Kidney glomerular epithelial cell (primary cell): ENCODE results near the gene OR51B5.
"Not testable (repeated sequence)": the region's sequence is repeated elsewhere in the genome, so short reads cannot be mapped to it uniquely, and the experiment has no call there.

ENCODE experiments used
- DNase-seq: peaks from one replicate; lab custom pipeline; 2025; lab: John Stamatoyannopoulos, UW

The OR51B5 gene

GRCh38 chr11:5343474-5344335, at the start of gene OR51B5:
TSS of gene OR51B5 (minus strand) at chr11:5343524. CDS start at chr11:5343524, 0 bp downstream.
- no peak for DNase-seq

GRCh38 chr11:5390210-5390609, 46.9 kb upstream of the OR51B5 start:
- no peak for DNase-seq

DNA sequence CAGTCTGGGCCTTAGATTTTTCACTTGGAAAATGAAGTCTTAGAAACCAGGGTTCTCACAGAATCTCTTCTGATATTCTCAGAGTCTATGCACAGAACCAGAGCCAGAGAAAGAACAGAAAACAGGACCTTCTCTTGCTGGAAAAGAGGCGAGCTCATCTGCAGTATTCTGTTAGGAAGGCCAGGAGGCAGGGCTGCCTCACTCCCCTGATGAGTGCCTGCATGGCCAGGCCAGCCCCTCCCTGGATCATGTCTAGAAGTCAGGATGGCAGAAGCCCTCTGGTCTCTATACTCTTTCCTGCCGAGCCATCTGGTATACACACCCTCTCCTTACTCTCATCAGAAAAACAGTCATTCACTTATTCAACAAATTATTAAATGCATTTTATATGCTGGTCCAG, 41.0 kb upstream of the OR51B5 start:
- no peak for DNase-seq

DNA sequence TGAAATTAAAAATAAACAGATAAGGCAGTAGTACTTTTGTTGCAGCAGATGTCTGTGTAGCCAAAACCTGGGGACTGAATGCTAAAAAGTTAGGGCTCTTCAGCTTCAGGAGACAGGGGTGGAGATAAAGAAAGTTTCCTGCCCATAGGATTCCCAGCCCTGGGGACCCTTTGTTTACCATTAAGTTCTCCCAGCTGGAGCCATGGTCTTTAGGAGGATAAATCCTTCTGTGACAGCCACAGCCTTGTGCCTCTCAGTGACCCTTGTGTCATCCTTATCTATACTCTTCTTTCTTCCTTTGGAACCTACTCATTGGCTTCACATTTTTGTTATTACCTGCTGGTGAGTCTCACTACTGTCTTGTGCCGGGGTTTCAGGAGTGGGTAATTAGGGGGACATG, 40.3 kb upstream of the OR51B5 start, which contains the start of gene OR51M1:
Gene OR51M1 (plus strand): TSS at position 237 of the 400 bp plus-strand sequence. CDS start 5,587 bp downstream, outside the sequence.
- DNase-seq, result no peak

- peak; percentile 66 for DNase-seq
Observed at GRCh38 chr11:5380740-5381342, 37.5 kb upstream of the OR51B5 start.

DNA sequence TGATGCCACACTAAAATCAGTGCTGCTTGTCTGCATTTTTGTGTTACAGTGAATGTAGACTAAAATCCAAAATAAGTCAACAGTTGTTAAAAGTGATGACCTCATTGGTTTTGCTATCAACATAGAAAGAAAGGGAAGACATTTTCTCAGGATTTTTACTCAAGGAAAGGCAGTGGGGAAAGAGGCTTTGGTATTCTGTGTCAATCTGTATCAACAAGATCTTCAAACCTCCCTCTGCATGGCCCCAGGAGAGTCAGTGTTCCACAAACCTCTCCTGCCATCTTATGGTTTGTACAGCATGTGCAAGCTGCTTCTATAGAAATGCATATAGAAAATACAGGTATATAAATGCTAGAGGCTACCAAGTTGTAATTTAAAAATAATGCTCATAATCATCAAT, 26.5 kb upstream of the OR51B5 start:
- no peak for DNase-seq

GRCh38 chr11:5368502-5369043, 25.2 kb upstream of the OR51B5 start:
- no peak for DNase-seq

- no peak for DNase-seq
Observed at GRCh38 chr11:5367448-5368074, 24.2 kb upstream of the OR51B5 start.

DNA sequence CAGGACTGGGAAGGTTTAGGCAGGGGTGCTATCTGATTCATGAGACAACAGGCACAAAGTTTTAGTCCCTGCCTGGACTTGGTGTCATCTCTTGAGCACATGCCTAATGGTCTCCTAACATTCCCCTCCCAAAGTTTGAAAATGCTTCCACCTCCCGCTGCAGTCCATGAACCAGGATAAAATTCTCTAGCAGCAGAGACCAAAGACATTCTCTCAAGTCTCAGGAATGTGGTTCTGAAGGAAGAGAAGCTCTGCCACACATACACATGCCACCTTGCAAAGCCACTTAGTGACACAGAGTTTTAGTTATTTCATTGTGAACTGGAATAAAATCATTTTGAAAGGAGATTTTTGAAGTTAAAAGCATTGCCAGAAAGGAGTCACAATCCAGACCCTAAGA, 23.5 kb upstream of the OR51B5 start:
- no peak for DNase-seq

- not testable (repeated sequence) for DNase-seq
Observed at GRCh38 chr11:5366365-5366764, 23.0 kb upstream of the OR51B5 start.

GRCh38 chr11:5364214-5364613, 20.9 kb upstream of the OR51B5 start:
- DNase-seq, result peak; percentile 87

DNA sequence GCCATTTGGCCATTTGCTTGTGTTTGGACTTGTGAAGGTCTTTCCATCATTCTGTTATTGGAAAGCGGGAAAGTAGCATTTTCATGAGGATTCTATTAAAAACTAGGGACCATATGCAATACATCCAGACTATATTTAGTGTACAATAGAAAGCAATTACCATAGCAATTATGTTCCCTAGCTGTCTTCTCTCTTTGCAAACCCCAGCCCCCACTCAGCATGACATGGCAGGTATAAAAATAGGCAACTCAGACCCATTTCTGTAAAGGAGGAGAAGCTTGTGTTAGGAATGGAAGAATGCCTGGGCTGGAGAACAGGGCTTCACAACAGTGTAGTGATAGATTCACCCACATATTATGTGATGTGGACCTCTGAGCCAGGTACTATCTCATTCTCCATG, 20.4 kb upstream of the OR51B5 start:
- no peak for DNase-seq

DNA sequence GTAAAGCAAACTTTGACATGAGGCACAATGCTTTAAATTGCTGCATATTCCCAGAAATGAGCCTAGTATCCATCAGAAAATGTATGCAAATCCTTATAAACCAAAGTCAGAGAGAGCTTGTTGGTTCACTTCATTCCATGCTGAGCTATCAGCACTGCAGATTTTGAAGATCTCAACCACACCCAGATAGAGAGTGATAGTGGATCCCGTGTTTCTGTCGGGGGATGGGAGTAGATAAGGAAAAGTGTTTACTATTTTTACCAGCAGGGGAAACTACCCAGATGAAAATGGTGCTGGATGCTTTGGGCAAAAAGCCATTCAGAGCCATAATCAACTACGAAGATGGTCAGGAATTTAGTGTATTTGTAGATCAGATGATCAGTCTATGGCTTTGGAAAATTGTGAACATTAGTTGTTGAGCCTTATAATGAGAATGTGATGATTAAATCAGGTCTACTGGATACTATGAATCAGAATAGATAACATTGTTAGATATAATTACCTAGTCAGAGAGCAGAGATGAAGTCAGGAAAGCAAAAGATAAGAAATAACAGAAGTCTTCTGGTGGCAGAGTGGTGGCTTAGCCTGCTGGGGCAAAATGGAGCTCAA, 18.8 kb upstream of the OR51B5 start:
- DNase-seq, result no peak

DNA sequence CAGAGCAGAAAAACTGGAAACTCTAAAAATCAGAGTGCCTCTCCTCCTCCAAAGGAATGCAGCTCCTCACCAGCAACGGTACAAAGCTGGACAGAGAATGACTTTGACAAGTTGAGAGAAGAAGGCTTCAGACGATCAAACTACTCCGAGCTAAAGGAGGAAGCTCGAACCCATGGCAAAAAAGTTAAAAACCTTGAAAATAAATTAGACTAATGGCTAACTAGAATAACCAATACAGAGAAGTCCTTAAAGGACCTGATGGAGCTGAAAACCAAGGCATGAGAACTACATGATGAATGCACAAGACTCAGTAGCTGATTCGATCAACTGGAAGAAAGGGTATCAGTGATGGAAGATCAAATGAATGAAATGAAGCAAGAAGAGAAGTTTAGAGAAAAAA, 12.7 kb upstream of the OR51B5 start:
- DNase-seq, result not testable (repeated sequence)

- no peak for DNase-seq
Observed at GRCh38 chr11:5351208-5351607, 7.9 kb upstream of the OR51B5 start, which contains the start of gene OR51B6. TSS of gene OR51B6 (plus strand) at chr11:5351508. CDS start at chr11:5351508, 0 bp downstream.

- no peak for DNase-seq
Observed at GRCh38 chr11:5349550-5349949, 6.2 kb upstream of the OR51B5 start.

- DNase-seq, result no peak
Observed at GRCh38 chr11:5348551-5349194, 5.3 kb upstream of the OR51B5 start.

- no peak for DNase-seq
Observed at GRCh38 chr11:5345831-5346230, 2.5 kb upstream of the OR51B5 start.

DNA sequence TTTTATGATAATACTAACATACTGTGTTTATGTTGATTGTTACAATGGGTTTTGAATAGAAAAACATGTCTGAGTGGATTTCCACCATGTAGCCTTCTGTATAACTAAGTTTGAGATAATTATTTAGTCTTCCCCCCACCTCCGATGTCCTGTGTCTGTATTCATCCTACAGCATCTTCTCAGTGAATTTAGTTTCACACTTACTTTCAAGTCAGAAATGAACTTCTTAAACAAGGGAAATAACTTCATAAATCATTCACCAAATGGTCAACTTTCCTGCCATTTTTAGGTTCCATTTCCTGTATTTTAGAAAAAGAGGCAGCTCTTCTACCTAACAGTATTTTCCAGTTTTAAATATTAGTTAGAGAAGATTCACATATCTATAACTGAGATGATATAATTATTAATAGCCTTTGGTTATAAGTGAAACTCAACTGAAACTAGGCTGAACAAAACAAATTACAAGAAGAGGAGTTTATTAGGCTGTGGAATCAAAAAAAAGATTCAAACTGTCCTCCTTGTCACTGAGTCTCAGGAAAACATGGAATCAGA, 3.5 kb downstream of the OR51B5 start:
- DNase-seq, result no peak

DNA sequence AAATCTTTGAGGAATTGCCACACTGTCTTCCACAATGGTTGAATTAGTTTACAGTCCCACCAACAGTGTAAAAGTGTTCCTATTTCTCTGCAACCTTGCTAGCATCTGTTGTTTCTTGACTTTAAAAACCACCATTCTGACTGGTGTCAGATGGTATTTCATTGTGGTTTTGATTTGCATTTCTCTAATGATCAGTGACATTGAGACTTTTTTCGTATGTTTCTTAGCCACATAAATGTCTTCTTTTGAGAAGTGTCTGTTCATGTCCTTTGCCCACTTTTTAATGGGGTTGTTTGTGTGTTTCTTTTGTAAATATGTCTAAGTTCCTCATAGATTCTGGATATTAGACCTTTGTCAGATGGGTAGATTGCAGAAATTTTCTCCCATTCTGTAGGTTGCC, 6.1 kb downstream of the OR51B5 start:
- DNase-seq, result not testable (repeated sequence)

DNA sequence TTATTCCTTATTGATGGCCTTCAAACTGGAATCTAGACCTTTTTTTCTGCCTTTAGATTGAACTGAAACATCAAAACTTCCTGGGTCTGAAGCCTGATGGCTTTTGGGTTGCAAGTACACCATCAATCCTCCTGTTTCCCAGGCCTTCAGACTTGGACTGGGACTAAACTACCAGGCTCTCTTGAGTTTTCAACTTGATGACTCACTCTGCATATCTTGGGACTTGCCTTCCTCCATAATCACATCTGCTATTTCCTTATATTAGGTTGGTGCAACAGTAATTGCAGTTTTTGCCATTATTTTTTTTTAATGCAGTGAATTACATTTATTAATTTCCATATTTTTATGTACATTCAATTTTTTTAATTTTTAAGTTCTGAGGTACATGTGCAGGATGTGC, 7.0 kb downstream of the OR51B5 start:
- no peak for DNase-seq
